GM19463 (cell line): ENCODE measurements around the gene TMEFF2.
A peak's percentile ranks its signal among the peaks of the same experiment; 100 is the strongest.

Experiments used
- ATAC-seq: cut with Tn5 transposase; IDR thresholded peaks from one replicate; pipeline ENCODE4 v1.9.1; 2021; ENCODE audit warnings: mild to moderate bottlenecking, moderate library complexity; ENCODE audit not compliant: unreplicated experiment

TMEFF2 gene

GRCh38 chr2:192194866-192195547, at the start of gene TMEFF2:
TSS of gene TMEFF2 (minus strand) at chr2:192194933. CDS start at chr2:192194524, 409 bp downstream.
- ATAC-seq = peak; percentile 68

- no peak for ATAC-seq
Observed at GRCh38 chr2:192243488-192243887, 48.8 kb upstream of the TMEFF2 start.

GRCh38 chr2:192236136-192236535, 41.4 kb upstream of the TMEFF2 start:
- no peak for ATAC-seq

- no peak for ATAC-seq
Observed at GRCh38 chr2:192230889-192231453, 36.2 kb upstream of the TMEFF2 start.

GRCh38 chr2:192228685-192229084, 34.0 kb upstream of the TMEFF2 start:
- no peak for ATAC-seq

GRCh38 chr2:192218970-192219369, 24.2 kb upstream of the TMEFF2 start:
- ATAC-seq = no peak

- ATAC-seq = no peak
Observed at GRCh38 chr2:192218377-192218776, 23.6 kb upstream of the TMEFF2 start.

GRCh38 chr2:192216336-192216735, 21.6 kb upstream of the TMEFF2 start:
- no peak for ATAC-seq

- ATAC-seq = no peak
Observed at GRCh38 chr2:192215096-192215877, 20.6 kb upstream of the TMEFF2 start.

GRCh38 chr2:192208848-192209247, 14.1 kb upstream of the TMEFF2 start:
- no peak for ATAC-seq

- ATAC-seq = no peak
Observed at GRCh38 chr2:192206399-192206798, 11.7 kb upstream of the TMEFF2 start.

- ATAC-seq = no peak
Observed at GRCh38 chr2:192203876-192204275, 9.1 kb upstream of the TMEFF2 start.

- no peak for ATAC-seq
Observed at GRCh38 chr2:192202373-192202772, 7.6 kb upstream of the TMEFF2 start.

GRCh38 chr2:192201116-192201515, 6.4 kb upstream of the TMEFF2 start:
- no peak for ATAC-seq

GRCh38 chr2:192197357-192197756, 2.6 kb upstream of the TMEFF2 start:
- no peak for ATAC-seq

- ATAC-seq = no peak
Observed at GRCh38 chr2:192196421-192197194, 1.9 kb upstream of the TMEFF2 start.

- peak; percentile 10 for ATAC-seq
Observed at GRCh38 chr2:192195548-192196418, 1.1 kb upstream of the TMEFF2 start.

GRCh38 chr2:192194265-192194865, 368 bp downstream of the TMEFF2 start:
- ATAC-seq = peak; percentile 33

GRCh38 chr2:192190474-192190873, 4.3 kb downstream of the TMEFF2 start:
- ATAC-seq = no peak

GRCh38 chr2:192186806-192187205, 7.9 kb downstream of the TMEFF2 start:
- no peak for ATAC-seq
